ENCODE results near the gene CYP4X1.
"Not testable (repeated sequence)": the region's sequence is repeated elsewhere in the genome, so short reads cannot be mapped to it uniquely, and the experiment has no call there.

Gene CYP4X1

DNA sequence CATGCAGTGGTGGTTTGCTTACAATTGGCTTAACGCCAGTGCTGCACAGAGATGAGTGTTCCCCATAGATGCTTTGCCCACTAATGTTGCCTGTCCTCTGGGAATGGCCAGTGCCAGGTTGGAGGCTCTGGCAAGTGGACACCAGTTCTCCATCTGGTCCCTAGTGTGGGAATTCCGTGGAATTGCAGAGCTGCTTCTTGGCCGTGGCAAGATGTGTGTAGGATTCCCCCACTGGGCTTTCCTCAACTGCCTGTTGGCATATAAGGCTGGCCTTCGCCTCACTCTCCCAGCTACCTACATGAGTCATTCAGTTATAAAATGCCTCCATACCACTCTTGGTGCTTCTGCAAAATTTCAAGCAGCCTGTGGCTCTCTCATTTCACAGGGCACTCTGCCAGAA is 45.6 kb downstream of the CYP4X1 start:
- DNase-seq (ENCODE audit: low read depth in 1 of 2, low spot score in 1 of 2), result not testable (repeated sequence)

DNA sequence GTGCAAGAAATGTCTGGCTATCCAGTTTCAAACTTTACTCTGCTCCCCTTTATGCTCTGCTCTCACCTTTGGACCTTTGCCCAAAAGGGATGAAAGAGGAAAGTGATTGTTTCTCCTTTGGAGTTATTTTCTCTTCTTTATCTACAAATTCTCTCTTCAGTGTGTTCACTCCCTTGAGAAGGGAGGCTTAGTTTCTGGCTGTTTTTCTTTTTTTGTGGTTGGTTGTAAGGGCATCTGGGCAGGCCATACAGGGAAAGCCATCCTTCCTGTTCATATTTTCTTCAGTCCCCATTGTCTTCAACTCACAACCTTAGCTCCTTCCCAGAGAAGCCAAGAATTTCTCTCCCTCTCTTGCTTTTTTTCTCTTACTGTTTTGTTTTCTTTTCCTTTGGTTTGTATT is 46.0 kb downstream of the CYP4X1 start:
- not testable (repeated sequence) for DNase-seq (ENCODE audit: low read depth in 1 of 2, low spot score in 1 of 2)

DNA sequence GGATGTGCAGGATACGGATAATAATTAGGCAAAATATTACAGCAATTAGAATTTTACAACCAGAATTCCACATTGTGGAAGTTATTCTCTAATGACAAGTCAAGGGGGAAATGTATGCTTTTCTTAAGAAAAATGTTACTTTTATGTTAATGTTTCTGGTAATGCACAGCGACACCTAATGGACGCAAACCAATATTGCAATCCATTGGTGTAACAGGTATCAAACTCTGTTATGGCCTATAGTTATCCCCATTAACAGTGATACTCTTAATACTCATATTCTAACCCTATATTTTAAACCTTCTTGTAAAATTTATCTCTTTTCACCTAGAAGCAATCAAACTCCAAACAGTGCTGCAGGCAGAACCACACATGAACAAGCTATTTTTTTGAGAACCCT is 65.9 kb downstream of the CYP4X1 start:
- not testable (repeated sequence) for DNase-seq (ENCODE audit: low read depth in 1 of 2, low spot score in 1 of 2)

DNA sequence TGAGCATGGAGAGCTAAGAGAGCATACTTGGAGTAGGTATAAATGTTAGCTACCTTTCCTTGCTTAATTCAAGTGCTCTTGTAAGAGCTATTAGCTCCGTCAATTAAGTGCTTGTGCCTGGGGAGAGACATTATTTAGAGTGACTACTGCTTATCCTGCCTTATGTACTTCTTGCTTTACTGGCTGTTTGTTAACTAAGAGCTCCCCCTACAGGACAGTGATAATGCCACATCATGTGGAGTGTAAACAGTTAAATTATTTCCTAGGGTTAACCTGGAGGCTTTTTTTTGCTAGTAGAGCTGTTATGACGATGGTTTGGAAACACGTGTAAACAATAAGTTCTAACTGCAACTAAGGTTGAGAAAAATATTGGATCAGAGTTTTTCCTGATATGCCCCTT is 68.0 kb downstream of the CYP4X1 start:
- not testable (repeated sequence) for DNase-seq (ENCODE audit: low read depth in 1 of 2, low spot score in 1 of 2)

Data from stimulated activated CD4-positive, alpha-beta T cell treated with anti-CD3 and anti-CD28 coated beads, Interleukin-15, amount 100 ng/mL, for 1 hour (primary cell).